Kidney epithelial cell (primary cell): ENCODE measurements around the gene PDE3A. TPM values are rescaled to one million over a fixed set of nuclear protein-coding genes. Genes with fewer than 3 reads are reported as not detected.

Source experiments
- DNase-seq: peaks from one replicate; pipeline ENCODE4 v3.0.0-alpha.2; 2010; ENCODE audit warnings: low read depth
- H3K27me3 ChIP-seq: 2 replicates; pipeline ENCODE4 v1.6.0; 2011; ENCODE audit warnings: low read length; ENCODE audit not compliant: control insufficient read depth, insufficient read depth
- H3K36me3 ChIP-seq: 2 replicates; pipeline ENCODE4 v1.5.1; 2011; ENCODE audit warnings: low read length; ENCODE audit not compliant: control insufficient read depth, insufficient read depth
- H3K4me3 ChIP-seq: 2 replicates; pipeline ENCODE4 v1.5.1; 2011; ENCODE audit warnings: low read depth, mild to moderate bottlenecking, control low read depth, low read length
- CTCF ChIP-seq: IDR thresholded peaks from 2 replicates; pipeline ENCODE4 v1.5.1; 2011; ENCODE audit warnings: mild to moderate bottlenecking, moderate library complexity, low read length, control low read depth, inconsistent platforms; ENCODE audit not compliant: insufficient read depth, poor library complexity, severe bottlenecking
- total RNA-seq: library from RNA; depleted of rRNA; stranded (reverse); fragments of >200 nt; gene quantifications from 2 replicates; pipeline ENCODE4 v1.2.3, GENCODE V29; 2015

The PDE3A gene
- total RNA-seq, 1 donor from 2014 or later: 1.8 TPM

DNA sequence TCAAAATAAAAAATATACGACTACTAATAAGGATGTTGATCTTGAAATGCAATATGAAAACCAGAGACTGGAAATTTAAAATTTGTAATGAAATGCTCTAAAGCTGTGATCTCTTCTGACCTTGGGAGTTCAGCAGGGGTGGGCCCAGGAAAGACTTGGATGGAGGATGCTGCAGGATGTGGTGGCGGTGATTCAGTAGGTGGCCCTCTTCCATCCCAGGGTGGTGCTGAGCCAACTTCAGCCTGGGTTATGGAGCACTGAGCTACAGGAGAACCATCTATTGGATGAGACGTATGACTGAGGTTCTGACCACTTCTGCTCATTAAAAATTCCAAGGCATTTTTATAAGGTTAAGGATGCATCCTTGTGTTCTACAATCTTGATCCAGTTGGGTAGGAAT lies 6.9 kb upstream of the PDE3A start:
- H3K36me3 ChIP-seq: no peaks in the 10 kb centered on the region
- DNase-seq: no peak
- no peaks in the 10 kb centered on the region for H3K27me3 ChIP-seq
- TF ChIP-seq CTCF: no peak
- H3K4me3 ChIP-seq: no peak overlapping the region

DNA sequence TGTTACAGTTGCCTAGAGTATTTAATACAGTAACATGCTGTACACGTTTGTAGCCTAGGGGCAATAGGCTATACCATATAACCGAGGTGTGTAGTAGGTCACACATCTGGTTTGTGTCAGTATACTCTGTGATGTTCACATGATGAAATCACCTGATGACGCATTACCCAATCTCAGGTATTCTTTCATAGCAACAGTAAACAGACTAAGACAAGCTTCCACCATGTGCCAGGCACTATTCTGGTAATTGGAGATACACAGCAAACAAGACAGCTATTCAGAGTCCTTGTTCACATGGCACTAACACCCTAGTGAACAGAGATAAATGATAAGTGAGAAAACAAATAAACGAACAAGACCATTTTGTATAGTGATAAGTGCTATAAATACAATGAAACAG lies 3.8 kb upstream of the PDE3A start:
- no peak for TF ChIP-seq CTCF
- Histone ChIP-seq H3K36me3 (no peaks in the 10 kb centered on the region), H3K27me3 (no peaks in the 10 kb centered on the region), H3K4me3 (no peak overlapping the region)
- no peak for DNase-seq

DNA sequence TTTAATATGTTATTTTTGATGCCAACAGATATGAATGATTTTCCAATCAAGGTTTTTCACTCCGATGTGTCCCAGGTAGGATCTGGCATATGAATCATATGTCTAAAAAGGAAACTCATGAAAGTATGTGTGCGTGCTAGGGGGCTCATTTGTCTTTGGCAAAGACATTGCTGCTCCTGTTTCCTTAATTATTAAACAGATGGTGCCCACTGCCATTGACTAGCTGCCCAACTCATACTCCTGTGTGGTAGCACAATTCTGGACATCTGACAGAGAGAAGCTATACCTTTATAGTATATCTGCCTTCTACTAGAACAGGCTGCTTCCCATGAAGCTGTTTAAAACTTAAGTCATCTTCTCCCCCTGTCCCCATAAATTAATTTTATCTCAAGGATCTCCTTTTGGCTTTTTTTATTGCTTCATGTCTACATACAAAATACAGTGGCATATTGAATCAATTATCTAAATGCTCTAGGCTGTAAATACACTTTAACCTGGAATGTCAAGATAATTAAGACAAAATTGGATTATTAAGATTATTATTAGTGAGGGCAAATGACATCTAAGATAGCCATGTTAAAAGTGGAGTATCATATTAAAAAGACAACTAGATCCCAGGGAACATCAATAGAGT lies 1.4 kb upstream of the PDE3A start:
- no peak for TF ChIP-seq CTCF
- Histone ChIP-seq H3K4me3 (no peak overlapping the region), H3K27me3 (peaks cover 6% of the 10 kb centered on the region), H3K36me3 (no peaks in the 10 kb centered on the region)
- DNase-seq: no peak

GRCh38 chr12:20367583-20368113 lies 689 bp upstream of the PDE3A start:
- H3K36me3 ChIP-seq: no peaks in the 10 kb centered on the region
- TF ChIP-seq CTCF: no peak
- no peak for DNase-seq
- peak overlapping the region; percentile 69 for H3K4me3 ChIP-seq
- peaks cover 6% of the 10 kb centered on the region for H3K27me3 ChIP-seq

- H3K4me3 ChIP-seq: peak overlapping the region; percentile 69
- no peak for TF ChIP-seq CTCF
- DNase-seq: no peak
- H3K36me3 ChIP-seq: no peaks in the 10 kb centered on the region
- H3K27me3 ChIP-seq: peaks cover 6% of the 10 kb centered on the region
These were observed 441 bp downstream of the PDE3A start for GRCh38 chr12:20368651-20369304.
